Glomerular visceral epithelial cell (primary cell): Measurements from ENCODE around the gene ACCSL.

Source experiments
- DNase-seq: peaks from one replicate; pipeline ENCODE4 v3.0.0-alpha.2; 2016; ENCODE audit errors: extremely low spot score

Gene ACCSL

GRCh38 chr11:44018127-44018521 is 29.7 kb upstream of the ACCSL start:
- no peak for DNase-seq

- DNase-seq = no peak
Measured at GRCh38 chr11:44018829-44019228, 29.0 kb upstream of the ACCSL start.

GRCh38 chr11:44024977-44025376 is 22.8 kb upstream of the ACCSL start:
- DNase-seq = no peak

GRCh38 chr11:44025727-44026126 is 22.1 kb upstream of the ACCSL start:
- DNase-seq = no peak

GRCh38 chr11:44028401-44028800 is 19.4 kb upstream of the ACCSL start:
- no peak for DNase-seq

GRCh38 chr11:44028816-44029506 is 18.8 kb upstream of the ACCSL start:
- no peak for DNase-seq

GRCh38 chr11:44029507-44029845 is 18.3 kb upstream of the ACCSL start:
- no peak for DNase-seq

GRCh38 chr11:44029977-44030911 is 17.5 kb upstream of the ACCSL start:
- DNase-seq = no peak

GRCh38 chr11:44030996-44031395 is 16.8 kb upstream of the ACCSL start:
- DNase-seq = no peak

GRCh38 chr11:44031549-44031948 is 16.2 kb upstream of the ACCSL start:
- no peak for DNase-seq

- DNase-seq = no peak
Measured at GRCh38 chr11:44032299-44033085, 15.3 kb upstream of the ACCSL start.

- no peak for DNase-seq
Measured at GRCh38 chr11:44033411-44033850, 14.3 kb upstream of the ACCSL start.

- no peak for DNase-seq
Measured at GRCh38 chr11:44033856-44034255, 13.9 kb upstream of the ACCSL start.

- no peak for DNase-seq
Measured at GRCh38 chr11:44034639-44035038, 13.1 kb upstream of the ACCSL start.

GRCh38 chr11:44036811-44037657 is 10.7 kb upstream of the ACCSL start:
- peak; percentile 72 for DNase-seq

GRCh38 chr11:44037658-44037998 is 10.2 kb upstream of the ACCSL start:
- no peak for DNase-seq

GRCh38 chr11:44043157-44043556 is 4.6 kb upstream of the ACCSL start:
- DNase-seq = no peak

- no peak for DNase-seq
Measured at GRCh38 chr11:44046182-44046581, 1.6 kb upstream of the ACCSL start.

GRCh38 chr11:44047298-44047697 is 483 bp upstream of the ACCSL start:
- DNase-seq = no peak

- no peak for DNase-seq
Measured at GRCh38 chr11:44049832-44050231, 2.1 kb downstream of the ACCSL start.

GRCh38 chr11:44051171-44051570 is 3.4 kb downstream of the ACCSL start:
- no peak for DNase-seq

GRCh38 chr11:44057340-44057739 is 9.6 kb downstream of the ACCSL start:
- DNase-seq = no peak
